22Rv1 (cell line): ENCODE measurements around the gene MRPL27.

ENCODE experiments used
- ZFX ChIP-seq: fragments of 450-650 bp; IDR thresholded peaks from 2 replicates; pipeline ENCODE4 v1.6.1; 2017; ENCODE audit warnings: antibody characterized with exemption, borderline replicate concordance
- TF ChIP-seq, protein P1 (sequence below): fragments of 450-650 bp; IDR thresholded peaks from 2 replicates; pipeline ENCODE4 v1.5.1; 2017; ENCODE audit warnings: mild to moderate bottlenecking

DNA sequence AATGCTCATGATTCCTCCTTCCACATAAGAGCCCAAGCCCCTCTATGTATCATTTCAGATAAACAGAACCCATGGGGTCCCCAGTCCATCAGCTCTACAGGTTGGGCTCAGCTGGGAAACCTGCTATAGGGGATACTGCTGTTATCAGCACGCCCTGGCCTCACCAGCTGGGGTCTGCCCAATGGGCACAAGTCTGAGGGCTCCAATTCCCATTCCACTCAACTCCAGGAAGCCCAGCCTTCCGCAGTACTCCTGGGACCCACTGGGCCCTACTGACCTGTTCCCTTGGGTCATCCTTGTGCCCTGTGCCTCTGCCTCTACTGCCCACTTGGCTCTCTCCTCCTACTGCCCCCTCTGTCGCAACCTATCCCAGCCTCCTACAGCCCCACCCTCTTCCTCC, 43.3 kb downstream of the MRPL27 start:
- TF ChIP-seq, protein P1, sequence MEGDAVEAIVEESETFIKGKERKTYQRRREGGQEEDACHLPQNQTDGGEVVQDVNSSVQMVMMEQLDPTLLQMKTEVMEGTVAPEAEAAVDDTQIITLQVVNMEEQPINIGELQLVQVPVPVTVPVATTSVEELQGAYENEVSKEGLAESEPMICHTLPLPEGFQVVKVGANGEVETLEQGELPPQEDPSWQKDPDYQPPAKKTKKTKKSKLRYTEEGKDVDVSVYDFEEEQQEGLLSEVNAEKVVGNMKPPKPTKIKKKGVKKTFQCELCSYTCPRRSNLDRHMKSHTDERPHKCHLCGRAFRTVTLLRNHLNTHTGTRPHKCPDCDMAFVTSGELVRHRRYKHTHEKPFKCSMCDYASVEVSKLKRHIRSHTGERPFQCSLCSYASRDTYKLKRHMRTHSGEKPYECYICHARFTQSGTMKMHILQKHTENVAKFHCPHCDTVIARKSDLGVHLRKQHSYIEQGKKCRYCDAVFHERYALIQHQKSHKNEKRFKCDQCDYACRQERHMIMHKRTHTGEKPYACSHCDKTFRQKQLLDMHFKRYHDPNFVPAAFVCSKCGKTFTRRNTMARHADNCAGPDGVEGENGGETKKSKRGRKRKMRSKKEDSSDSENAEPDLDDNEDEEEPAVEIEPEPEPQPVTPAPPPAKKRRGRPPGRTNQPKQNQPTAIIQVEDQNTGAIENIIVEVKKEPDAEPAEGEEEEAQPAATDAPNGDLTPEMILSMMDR: no peak
- no peak for TF ChIP-seq ZFX
